SK-N-MC (cell line): ENCODE measurements around the gene EXOC3L4.

Experiments
- EZH2 ChIP-seq: fragments of 200-600 bp; sonication (generic); IDR thresholded peaks from one replicate; pipeline ENCODE4 v1.6.1; 2017; ENCODE audit warnings: antibody characterized with exemption
- POLR2AphosphoS5 ChIP-seq: IDR thresholded peaks from 2 replicates; pipeline ENCODE4 v1.6.1; 2012; ENCODE audit warnings: mild to moderate bottlenecking, low read depth, low read length, borderline replicate concordance

GRCh38 chr14:103084021-103084919 lies 10.3 kb upstream of the EXOC3L4 start, which contains the start of gene LBHD2:
- no peak for TF ChIP-seq EZH2
- no peak for TF ChIP-seq POLR2AphosphoS5
